ENCODE data around the gene C5orf58. TPM values are rescaled to one million over a fixed set of nuclear protein-coding genes. Genes with fewer than 3 reads are reported as not detected.
A peak's percentile ranks its signal among the peaks of the same experiment; 100 is the strongest.

The C5orf58 gene
- polyA plus RNA-seq (2013, experiment 1 of 2): not detected
- polyA plus RNA-seq (2013, experiment 2 of 2): not detected

- Histone ChIP-seq H3K4me1 (ENCODE audit: control insufficient read depth, insufficient read depth, low read length, poor library complexity, severe bottlenecking) (no peaks in the 10 kb centered on the region), H3K9me3 (ENCODE audit: control insufficient read depth, low read length) (no peaks in the 10 kb centered on the region), H3K36me3 (ENCODE audit: control insufficient read depth, insufficient read depth, low read length) (no peaks in the 10 kb centered on the region), H3K27ac (ENCODE audit: low read depth, low read length, severe bottlenecking) (no peak within 1 kb of the TSS), H3K4me3 (ENCODE audit: extremely low read depth, insufficient read depth, low read length, poor library complexity, severe bottlenecking) (no peak within 1 kb of the TSS)
- WGBS, 2 experiments (ENCODE audit: insufficient coverage in 2 of 2): 92 to 97% methylated on average over 15 to 17 of the region's 27 CpGs
These were observed at the start of gene C5orf58 for GRCh38 chr5:170232786-170233185. Gene C5orf58 (plus strand): TSS chr5:170232985. CDS start chr5:170234977, 1,992 bp downstream.

GRCh38 chr5:170183816-170184687, 48.7 kb upstream of the C5orf58 start:
- Histone ChIP-seq H3K36me3 (ENCODE audit: control insufficient read depth, insufficient read depth, low read length) (no peaks in the 10 kb centered on the region), H3K4me3 (ENCODE audit: extremely low read depth, insufficient read depth, low read length, poor library complexity, severe bottlenecking) (no peak overlapping the region), H3K4me1 (ENCODE audit: control insufficient read depth, insufficient read depth, low read length, poor library complexity, severe bottlenecking) (no peaks in the 10 kb centered on the region), H3K9me3 (ENCODE audit: control insufficient read depth, low read length) (no peaks in the 10 kb centered on the region), H3K27ac (ENCODE audit: low read depth, low read length, severe bottlenecking) (no peak overlapping the region)
- 46 to 55% methylated on average over 10 to 11 of the region's 12 CpGs for WGBS, 2 experiments (ENCODE audit: insufficient coverage in 2 of 2)

- Histone ChIP-seq H3K4me3 (ENCODE audit: extremely low read depth, insufficient read depth, low read length, poor library complexity, severe bottlenecking) (no peak overlapping the region), H3K4me1 (ENCODE audit: control insufficient read depth, insufficient read depth, low read length, poor library complexity, severe bottlenecking) (no peaks in the 10 kb centered on the region), H3K27ac (ENCODE audit: low read depth, low read length, severe bottlenecking) (no peak overlapping the region), H3K36me3 (ENCODE audit: control insufficient read depth, insufficient read depth, low read length) (no peaks in the 10 kb centered on the region), H3K9me3 (ENCODE audit: control insufficient read depth, low read length) (no peaks in the 10 kb centered on the region)
- 88 to 100% methylated on average over 2 to 4 of the region's 4 CpGs for WGBS, 2 experiments (ENCODE audit: insufficient coverage in 2 of 2)
These were observed 48.0 kb upstream of the C5orf58 start for GRCh38 chr5:170184737-170185136.

GRCh38 chr5:170186156-170186555, 46.6 kb upstream of the C5orf58 start:
- no peak overlapping the region for H3K4me3 ChIP-seq (ENCODE audit: extremely low read depth, insufficient read depth, low read length, poor library complexity, severe bottlenecking)
- H3K9me3 ChIP-seq (ENCODE audit: control insufficient read depth, low read length): no peaks in the 10 kb centered on the region
- 93 to 96% methylated on average over 1 to 3 of the region's 3 CpGs for WGBS, 2 experiments (ENCODE audit: insufficient coverage in 2 of 2)
- H3K4me1 ChIP-seq (ENCODE audit: control insufficient read depth, insufficient read depth, low read length, poor library complexity, severe bottlenecking): no peaks in the 10 kb centered on the region
- no peaks in the 10 kb centered on the region for H3K36me3 ChIP-seq (ENCODE audit: control insufficient read depth, insufficient read depth, low read length)
- no peak overlapping the region for H3K27ac ChIP-seq (ENCODE audit: low read depth, low read length, severe bottlenecking)

- Histone ChIP-seq H3K36me3 (ENCODE audit: control insufficient read depth, insufficient read depth, low read length) (no peaks in the 10 kb centered on the region), H3K9me3 (ENCODE audit: control insufficient read depth, low read length) (no peaks in the 10 kb centered on the region), H3K4me1 (ENCODE audit: control insufficient read depth, insufficient read depth, low read length, poor library complexity, severe bottlenecking) (no peaks in the 10 kb centered on the region), H3K27ac (ENCODE audit: low read depth, low read length, severe bottlenecking) (no peak overlapping the region), H3K4me3 (ENCODE audit: extremely low read depth, insufficient read depth, low read length, poor library complexity, severe bottlenecking) (no peak overlapping the region)
- WGBS, 2 experiments (ENCODE audit: insufficient coverage in 2 of 2): 92 to 98% methylated on average over 7 of the region's 7 CpGs
These were observed 45.9 kb upstream of the C5orf58 start for GRCh38 chr5:170186856-170187255.

- WGBS, 2 experiments (ENCODE audit: insufficient coverage in 2 of 2): 75 to 100% methylated on average over 1 to 5 of the region's 6 CpGs
- no peak overlapping the region for H3K27ac ChIP-seq (ENCODE audit: low read depth, low read length, severe bottlenecking)
- H3K36me3 ChIP-seq (ENCODE audit: control insufficient read depth, insufficient read depth, low read length): no peaks in the 10 kb centered on the region
- no peaks in the 10 kb centered on the region for H3K9me3 ChIP-seq (ENCODE audit: control insufficient read depth, low read length)
- no peak overlapping the region for H3K4me3 ChIP-seq (ENCODE audit: extremely low read depth, insufficient read depth, low read length, poor library complexity, severe bottlenecking)
- H3K4me1 ChIP-seq (ENCODE audit: control insufficient read depth, insufficient read depth, low read length, poor library complexity, severe bottlenecking): no peaks in the 10 kb centered on the region
These were observed 42.2 kb upstream of the C5orf58 start for GRCh38 chr5:170190436-170191134.

GRCh38 chr5:170192829-170193228, 40.0 kb upstream of the C5orf58 start:
- 89 to 91% methylated on average over 12 of the region's 12 CpGs for WGBS, 2 experiments (ENCODE audit: insufficient coverage in 2 of 2)
- Histone ChIP-seq H3K4me3 (ENCODE audit: extremely low read depth, insufficient read depth, low read length, poor library complexity, severe bottlenecking) (no peak overlapping the region), H3K36me3 (ENCODE audit: control insufficient read depth, insufficient read depth, low read length) (no peaks in the 10 kb centered on the region), H3K4me1 (ENCODE audit: control insufficient read depth, insufficient read depth, low read length, poor library complexity, severe bottlenecking) (no peaks in the 10 kb centered on the region), H3K9me3 (ENCODE audit: control insufficient read depth, low read length) (no peaks in the 10 kb centered on the region), H3K27ac (ENCODE audit: low read depth, low read length, severe bottlenecking) (no peak overlapping the region)

- H3K4me3 ChIP-seq (ENCODE audit: extremely low read depth, insufficient read depth, low read length, poor library complexity, severe bottlenecking): no peak overlapping the region
- no peaks in the 10 kb centered on the region for H3K36me3 ChIP-seq (ENCODE audit: control insufficient read depth, insufficient read depth, low read length)
- H3K4me1 ChIP-seq (ENCODE audit: control insufficient read depth, insufficient read depth, low read length, poor library complexity, severe bottlenecking): no peaks in the 10 kb centered on the region
- no peaks in the 10 kb centered on the region for H3K9me3 ChIP-seq (ENCODE audit: control insufficient read depth, low read length)
- WGBS, 2 experiments (ENCODE audit: insufficient coverage in 2 of 2): 77 to 85% methylated on average over 2 to 3 of the region's 4 CpGs
- H3K27ac ChIP-seq (ENCODE audit: low read depth, low read length, severe bottlenecking): no peak overlapping the region
These were observed 36.8 kb upstream of the C5orf58 start for GRCh38 chr5:170195961-170196360.

GRCh38 chr5:170200876-170201275, 31.9 kb upstream of the C5orf58 start:
- WGBS, 2 experiments (ENCODE audit: insufficient coverage in 2 of 2): 0% methylated on average over 1 of the region's 1 CpG

GRCh38 chr5:170201311-170201710, 31.5 kb upstream of the C5orf58 start:
- H3K9me3 ChIP-seq (ENCODE audit: control insufficient read depth, low read length): no peaks in the 10 kb centered on the region
- H3K36me3 ChIP-seq (ENCODE audit: control insufficient read depth, insufficient read depth, low read length): no peaks in the 10 kb centered on the region
- H3K4me1 ChIP-seq (ENCODE audit: control insufficient read depth, insufficient read depth, low read length, poor library complexity, severe bottlenecking): no peaks in the 10 kb centered on the region
- H3K4me3 ChIP-seq (ENCODE audit: extremely low read depth, insufficient read depth, low read length, poor library complexity, severe bottlenecking): no peak overlapping the region
- 86 to 100% methylated on average over 1 of the region's 2 CpGs for WGBS, 2 experiments (ENCODE audit: insufficient coverage in 2 of 2)
- peak overlapping the region; percentile 63 for H3K27ac ChIP-seq (ENCODE audit: low read depth, low read length, severe bottlenecking)

More at GRCh38 chr5:170200876-170201275, 31.9 kb upstream of the C5orf58 start:
- Histone ChIP-seq H3K36me3 (ENCODE audit: control insufficient read depth, insufficient read depth, low read length) (no peaks in the 10 kb centered on the region), H3K9me3 (ENCODE audit: control insufficient read depth, low read length) (no peaks in the 10 kb centered on the region), H3K27ac (ENCODE audit: low read depth, low read length, severe bottlenecking) (peak overlapping the region; percentile 63), H3K4me3 (ENCODE audit: extremely low read depth, insufficient read depth, low read length, poor library complexity, severe bottlenecking) (no peak overlapping the region), H3K4me1 (ENCODE audit: control insufficient read depth, insufficient read depth, low read length, poor library complexity, severe bottlenecking) (no peaks in the 10 kb centered on the region)

Data from mesodermal cell (in vitro differentiated cells).